H9 (cell line): ENCODE data around the gene KRT32. TPM values are rescaled to one million over a fixed set of nuclear protein-coding genes. Genes with fewer than 3 reads are reported as not detected.

Source experiments
- DNase-seq: peaks from one replicate; pipeline ENCODE4 v3.0.0-alpha.2; 2017
- H2AFZ ChIP-seq: one replicate; pipeline ENCODE4 v1.6.1; 2013; ENCODE audit warnings: mild to moderate bottlenecking, low read length, control low read depth, moderate library complexity
- H2AK5ac ChIP-seq: 2 replicates; pipeline ENCODE4 v1.6.1; 2013; ENCODE audit warnings: low read length, control low read depth, mixed read lengths; ENCODE audit not compliant: insufficient read length
- H2BK120ac ChIP-seq: one replicate; pipeline ENCODE4 v1.6.1; 2013; ENCODE audit warnings: low read depth, mild to moderate bottlenecking, low read length, control low read depth, inconsistent platforms; ENCODE audit not compliant: poor library complexity, severe bottlenecking
- H2BK12ac ChIP-seq: 2 replicates; pipeline ENCODE4 v1.6.1; 2013; ENCODE audit warnings: low read length, control low read depth, mixed read lengths, low read depth; ENCODE audit not compliant: insufficient read length
- H2BK15ac ChIP-seq: 2 replicates; pipeline ENCODE4 v1.6.1; 2013; ENCODE audit warnings: low read depth, low read length, control low read depth
- H2BK20ac ChIP-seq: one replicate; pipeline ENCODE4 v1.6.1; 2013; ENCODE audit warnings: low read depth, mild to moderate bottlenecking, low read length, control low read depth, inconsistent platforms; ENCODE audit not compliant: poor library complexity, severe bottlenecking
- H2BK5ac ChIP-seq: 2 replicates; pipeline ENCODE4 v1.6.1; 2013; ENCODE audit warnings: low read length, control low read depth, mixed read lengths; ENCODE audit not compliant: insufficient read length
- H3K14ac ChIP-seq: 2 replicates; pipeline ENCODE4 v1.6.1; 2013; ENCODE audit warnings: low read length, control low read depth; ENCODE audit not compliant: insufficient read depth
- H3K18ac ChIP-seq: 2 replicates; pipeline ENCODE4 v1.6.1; 2013; ENCODE audit warnings: low read depth, mild to moderate bottlenecking, mixed read lengths, low read length, control low read depth; ENCODE audit not compliant: insufficient read length
- H3K23ac ChIP-seq: 2 replicates; pipeline ENCODE4 v1.6.1; 2013; ENCODE audit warnings: low read length, control low read depth, mixed read lengths, low read depth; ENCODE audit not compliant: insufficient read length
- H3K23me2 ChIP-seq: 2 replicates; pipeline ENCODE4 v1.6.1; 2013; ENCODE audit warnings: low read depth, mild to moderate bottlenecking, mixed read lengths, low read length, control low read depth; ENCODE audit not compliant: insufficient read length, poor library complexity, severe bottlenecking
- H3K27ac ChIP-seq: 2 replicates; pipeline ENCODE4 v1.5.1; 2013; ENCODE audit warnings: low read length, control low read depth, mixed read lengths, low read depth; ENCODE audit not compliant: insufficient read length
- H3K27me3 ChIP-seq: 2 replicates; pipeline ENCODE4 v1.6.1; 2013; ENCODE audit warnings: low read length, control low read depth, inconsistent platforms; ENCODE audit not compliant: insufficient read depth
- H3K4ac ChIP-seq: 2 replicates; pipeline ENCODE4 v1.6.1; 2013; ENCODE audit warnings: low read depth, mild to moderate bottlenecking, control low read depth, inconsistent platforms, low read length, moderate library complexity
- H3K4me1 ChIP-seq: 2 replicates; pipeline ENCODE4 v1.6.1; 2013; ENCODE audit warnings: low read length, control low read depth, inconsistent platforms; ENCODE audit not compliant: insufficient read depth
- H3K4me2 ChIP-seq: 2 replicates; pipeline ENCODE4 v1.6.1; 2013; ENCODE audit warnings: low read length, control low read depth, mixed read lengths; ENCODE audit not compliant: insufficient read length, insufficient read depth
- H3K56ac ChIP-seq: 2 replicates; pipeline ENCODE4 v1.6.1; 2013; ENCODE audit warnings: low read depth, mild to moderate bottlenecking, mixed read lengths, low read length, control low read depth; ENCODE audit not compliant: insufficient read length
- H3K79me1 ChIP-seq: 2 replicates; pipeline ENCODE4 v1.6.1; 2013; ENCODE audit warnings: low read depth, mild to moderate bottlenecking, moderate library complexity, low read length, control low read depth, inconsistent platforms; ENCODE audit not compliant: insufficient read depth, poor library complexity, severe bottlenecking
- H3K79me2 ChIP-seq: 2 replicates; pipeline ENCODE4 v1.6.1; 2013; ENCODE audit warnings: low read length, control low read depth, inconsistent platforms; ENCODE audit not compliant: insufficient read depth
- H3K9ac ChIP-seq: 2 replicates; pipeline ENCODE4 v1.6.1; 2013; ENCODE audit warnings: low read length, control low read depth, mixed read lengths; ENCODE audit not compliant: insufficient read length; ENCODE audit errors: extremely low read depth
- H3K9me3 ChIP-seq: one replicate; pipeline ENCODE4 v1.6.1; 2013; ENCODE audit warnings: low read depth, low read length, inconsistent platforms; ENCODE audit not compliant: control insufficient read depth
- H3T11ph ChIP-seq: one replicate; pipeline ENCODE4 v1.6.1; 2013; ENCODE audit warnings: mild to moderate bottlenecking, low read length, control low read depth, inconsistent platforms
- H4K20me1 ChIP-seq: one replicate; pipeline ENCODE4 v1.6.1; 2013; ENCODE audit not compliant: control insufficient read depth, insufficient read length, insufficient read depth
- H4K5ac ChIP-seq: 2 replicates; pipeline ENCODE4 v1.6.1; 2013; ENCODE audit warnings: low read depth, mild to moderate bottlenecking, mixed read lengths, low read length, control low read depth; ENCODE audit not compliant: insufficient read length
- H4K8ac ChIP-seq: replicated peaks from 2 replicates; pipeline ENCODE4 v1.6.1; 2013; ENCODE audit warnings: low read length, control low read depth, mixed read lengths, low read depth; ENCODE audit not compliant: insufficient read length
- H4K91ac ChIP-seq: 2 replicates; pipeline ENCODE4 v1.6.1; 2013; ENCODE audit warnings: low read depth, mild to moderate bottlenecking, moderate library complexity, mixed read lengths, low read length, control low read depth; ENCODE audit not compliant: insufficient read length
- H3K27ac Mint-ChIP-seq, 3 experiments: 2 replicates in 2 of 3; 3 replicates in 1 of 3; pipeline ENCODE4 v1.8.0; 2020 to 2021; ENCODE audit warnings: mixed read lengths in 3 of 3, mild to moderate bottlenecking in 1 of 3, moderate library complexity in 1 of 3
- H3K27me3 Mint-ChIP-seq: 2 replicates; pipeline ENCODE4 v1.8.0; 2021; ENCODE audit warnings: low read depth, mild to moderate bottlenecking, moderate library complexity, mixed read lengths
- H3K36me3 Mint-ChIP-seq, 3 experiments: 2 replicates in 2 of 3; 3 replicates in 1 of 3; pipeline ENCODE4 v1.8.0; 2020 to 2021; ENCODE audit warnings: low read depth in 3 of 3, mixed read lengths in 3 of 3; ENCODE audit not compliant: insufficient read depth in 1 of 3
- H3K4me1 Mint-ChIP-seq, 2 experiments: 2 replicates each; pipeline ENCODE4 v1.8.0; 2020; ENCODE audit warnings: mixed read lengths in 2 of 2
- H3K4me3 Mint-ChIP-seq, 2 experiments: 2 replicates in 1 of 2; 3 replicates in 1 of 2; pipeline ENCODE4 v1.8.0; 2020 to 2021; ENCODE audit warnings: mild to moderate bottlenecking in 2 of 2, mixed read lengths in 2 of 2, moderate library complexity in 1 of 2
- H3K9me3 Mint-ChIP-seq, 2 experiments: 2 replicates in 1 of 2; 3 replicates in 1 of 2; pipeline ENCODE4 v1.8.0; 2020; ENCODE audit warnings: mild to moderate bottlenecking in 2 of 2, mixed read lengths in 2 of 2, moderate library complexity in 1 of 2
- CTCF ChIP-seq: fragments of 200-600 bp; sonication (generic); conservative IDR thresholded peaks from 3 replicates; pipeline ENCODE4 v1.8.0; 2021; ENCODE audit warnings: antibody characterized with exemption, mild to moderate bottlenecking
- WGBS: extraction: QIAGEN DNeasy Blood & Tissue Kit; methylation state at CpG from one replicate; pipeline ENCODE4 v1.1.7; 2013; ENCODE audit warnings: missing lambda C conversion rate, low lambda C conversion rate, mixed read lengths; ENCODE audit not compliant: insufficient read length; ENCODE audit errors: extremely low coverage; 5-methylcytosine and 5-hydroxymethylcytosine counted together
- total RNA-seq: library from RNA; stranded (reverse); gene quantifications from 2 replicates; pipeline ENCODE4 v1.2.1, GENCODE V29; 2021

KRT32 gene
- total RNA-seq, 1 experiment from 2014 or later: not detected

DNA sequence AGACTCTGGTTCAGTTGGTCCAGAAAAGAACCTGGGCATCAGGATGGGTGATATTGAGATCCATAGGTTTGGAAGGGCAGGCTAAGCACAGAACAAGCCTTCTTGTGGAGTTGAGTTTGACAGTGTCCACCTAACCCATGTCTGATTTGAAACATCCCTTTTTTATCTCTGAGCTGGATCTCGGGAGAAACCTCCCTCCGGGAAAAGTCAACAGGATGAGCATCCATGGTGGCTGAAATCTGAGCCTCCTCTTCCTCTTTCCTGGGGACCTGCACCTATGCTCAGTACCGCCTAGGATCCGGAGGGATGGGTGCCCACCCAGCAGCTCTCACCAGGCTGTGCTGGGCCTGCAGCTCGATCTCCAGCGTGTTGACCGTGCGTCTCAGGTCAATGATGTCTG, 3.4 kb downstream of the KRT32 start:
- H3K9ac ChIP-seq: no peak overlapping the region
- no peak for DNase-seq
- no peak overlapping the region for H4K5ac ChIP-seq
- no peak overlapping the region for H2AFZ ChIP-seq
- no peak overlapping the region for H2BK20ac ChIP-seq
- H2AK5ac ChIP-seq: no peak overlapping the region
- Mint-ChIP-seq H3K27ac (no peak overlapping the region), H3K4me1 (no peaks in the 10 kb centered on the region), H3K9me3 (peaks cover 0 to 3% of the 10 kb centered on the region in 2 experiments; a peak in 2 of 5 replicates), H3K27me3 (peaks cover 10% of the 10 kb centered on the region; the same call in 1 of the 2 replicates), H3K36me3 (no peaks in the 10 kb centered on the region), H3K4me3 (no peak overlapping the region)
- H3K23ac ChIP-seq: no peak overlapping the region
- H3K27me3 ChIP-seq: no peaks in the 10 kb centered on the region
- no peaks in the 10 kb centered on the region for H3K23me2 ChIP-seq
- no peaks in the 10 kb centered on the region for H3K4me1 ChIP-seq
- no peak overlapping the region for H2BK12ac ChIP-seq
- no peak overlapping the region for H3K4me2 ChIP-seq
- no peaks in the 10 kb centered on the region for H3K79me2 ChIP-seq
- H3K27ac ChIP-seq: no peak overlapping the region
- H3K4ac ChIP-seq: no peak overlapping the region
- H3K14ac ChIP-seq: no peak overlapping the region
- no peak for TF ChIP-seq CTCF
- no peak overlapping the region for H3T11ph ChIP-seq
- no peak overlapping the region for H2BK15ac ChIP-seq
- H3K18ac ChIP-seq: no peak overlapping the region
- no peak overlapping the region for H3K56ac ChIP-seq
- H2BK120ac ChIP-seq: no peak overlapping the region
- no peaks in the 10 kb centered on the region for H3K79me1 ChIP-seq
- no peaks in the 10 kb centered on the region for H3K9me3 ChIP-seq
- no peaks in the 10 kb centered on the region for H4K20me1 ChIP-seq
- H2BK5ac ChIP-seq: no peak overlapping the region
- H4K8ac ChIP-seq: no peak overlapping the region
- no peak overlapping the region for H4K91ac ChIP-seq
- no CpG with 5 or more reads among the region's 8 CpGs for WGBS
